HG03575 (cell line): ENCODE data around the gene TMEM44.

Experiments used
- ATAC-seq: cut with Tn5 transposase; IDR thresholded peaks from one replicate; pipeline ENCODE4 v1.9.1; 2021; ENCODE audit not compliant: unreplicated experiment, insufficient number of reproducible peaks, low FRiP score; ENCODE audit errors: extremely low read depth

The TMEM44 gene

GRCh38 chr3:194540274-194540905 lies 92.8 kb downstream of the TMEM44 start:
- ATAC-seq, result no peak

- ATAC-seq, result no peak
These were observed 93.7 kb downstream of the TMEM44 start for GRCh38 chr3:194539498-194539897.

GRCh38 chr3:194537732-194538247 lies 95.4 kb downstream of the TMEM44 start:
- ATAC-seq, result no peak
